B cell (primary cell): ENCODE data around the gene SLC2A4. TPM values are rescaled to one million over a fixed set of nuclear protein-coding genes. Genes with fewer than 3 reads are reported as not detected.

Source experiments
- ATAC-seq: fragments of 200-7000 bp; cut with Tn5 transposase; one replicate; pipeline ENCODE4 v1.10.0; 2021; ENCODE audit warnings: low read depth, mild to moderate bottlenecking, moderate number of reproducible peaks, moderate library complexity
- CTCF ChIA-PET: fragments of 350-600 bp; sonication (Branson Sonifier 250); formaldehyde crosslinking; loops from one replicate; lab custom pipeline; 2021; ENCODE audit warnings: antibody characterized with exemption, inconsistent platforms; lab: Charles Lee
- POLR2A ChIA-PET: fragments of 350-600 bp; sonication (Branson Sonifier 250); formaldehyde crosslinking; loops from one replicate; lab custom pipeline; 2021; ENCODE audit warnings: antibody characterized with exemption; lab: Charles Lee
- DNase-seq: peaks from one replicate; pipeline ENCODE4 v3.0.0; 2013
- H2AFZ ChIP-seq: 2 replicates; pipeline ENCODE4 v1.6.1; 2012; ENCODE audit warnings: mild to moderate bottlenecking, low read depth, low read length; ENCODE audit not compliant: insufficient read depth, poor library complexity, severe bottlenecking
- H3K27ac ChIP-seq, 2 donors: 1 replicate in 1 of 2; 2 replicates in 1 of 2; pipeline ENCODE4 v1.5.1; 2012 to 2013; ENCODE audit warnings: low read length in 2 of 2, mild to moderate bottlenecking in 2 of 2, moderate library complexity in 1 of 2
- H3K27me3 ChIP-seq, 4 experiments: fragments of 200-600 bp in 1 of 4; sonication (generic) in 1 of 4; replicated peaks in 1 of 4; 1 replicate in 2 of 4; 2 replicates in 2 of 4; pipeline versions ENCODE4 v1.6.1 to v1.7.0; 2013 to 2016; ENCODE audit warnings: low read length in 3 of 4, mild to moderate bottlenecking in 2 of 4, mixed read lengths in 1 of 4, moderate library complexity in 1 of 4; ENCODE audit not compliant: insufficient read depth in 4 of 4, control insufficient read depth in 3 of 4; ENCODE audit errors: control extremely low read depth in 1 of 4
- H3K36me3 ChIP-seq, 2 experiments: replicated peaks in 1 of 2; 1 replicate in 1 of 2; 2 replicates in 1 of 2; pipeline versions ENCODE4 v1.6.1 to v1.7.1; 2013; ENCODE audit warnings: low read length in 1 of 2; ENCODE audit not compliant: insufficient read depth in 2 of 2, control insufficient read depth in 1 of 2; ENCODE audit errors: control extremely low read depth in 1 of 2, extremely low read depth in 1 of 2
- H3K4me1 ChIP-seq, 2 donors: fragments of 200-600 bp in 1 of 2; sonication (generic) in 1 of 2; 1 replicate in 1 of 2; 2 replicates in 1 of 2; pipeline versions ENCODE4 v1.5.1 to v1.6.1; 2013 to 2017; ENCODE audit warnings: low read length in 2 of 2; ENCODE audit not compliant: control insufficient read depth in 2 of 2, insufficient read depth in 2 of 2
- H3K4me2 ChIP-seq: replicated peaks from 2 replicates; pipeline ENCODE3; 2012; ENCODE audit warnings: mild to moderate bottlenecking, low read depth, low read length; ENCODE audit not compliant: poor library complexity, severe bottlenecking
- H3K4me3 ChIP-seq, 5 experiments: fragments of 200-600 bp in 1 of 5; sonication (generic) in 1 of 5; 1 replicate in 3 of 5; 2 replicates in 2 of 5; pipeline versions ENCODE4 v1.5.1 to v1.7.0; 2011 to 2016; ENCODE audit warnings: low read length in 4 of 5, mild to moderate bottlenecking in 4 of 5, low read depth in 2 of 5, control low read depth in 1 of 5, moderate library complexity in 1 of 5; ENCODE audit not compliant: insufficient read depth in 1 of 5; ENCODE audit errors: control extremely low read depth in 1 of 5, extremely low read depth in 1 of 5
- H3K79me2 ChIP-seq: fragments of 200-600 bp; sonication (generic); one replicate; pipeline ENCODE4 v1.6.0; 2016; ENCODE audit warnings: low read length; ENCODE audit not compliant: control insufficient read depth, insufficient read depth
- H3K9ac ChIP-seq: fragments of 200-600 bp; sonication (generic); 2 replicates; pipeline ENCODE4 v1.6.1; 2017; ENCODE audit warnings: mild to moderate bottlenecking, low read length, moderate library complexity
- H3K9me3 ChIP-seq, 3 donors: one replicate each; pipeline versions ENCODE4 v1.6.1 to v1.7.1; 2013; ENCODE audit warnings: low read length in 2 of 3; ENCODE audit not compliant: control insufficient read depth in 2 of 3, insufficient read depth in 1 of 3; ENCODE audit errors: control extremely low read depth in 1 of 3
- H4K20me1 ChIP-seq: 2 replicates; pipeline ENCODE4 v1.6.0; 2012; ENCODE audit warnings: mild to moderate bottlenecking, low read length; ENCODE audit not compliant: insufficient read depth, control insufficient read depth, poor library complexity, severe bottlenecking
- H3K27ac Mint-ChIP-seq: one replicate; pipeline ENCODE4 v1.8.0; 2021; ENCODE audit warnings: mixed read lengths
- H3K27me3 Mint-ChIP-seq: one replicate; pipeline ENCODE4 v1.8.0; 2021; ENCODE audit warnings: mixed read lengths
- H3K4me1 Mint-ChIP-seq: one replicate; pipeline ENCODE4 v1.8.0; 2021; ENCODE audit warnings: mixed read lengths
- H3K4me3 Mint-ChIP-seq: one replicate; pipeline ENCODE4 v1.8.0; 2021; ENCODE audit warnings: mixed read lengths
- H3K9me3 Mint-ChIP-seq: one replicate; pipeline ENCODE4 v1.8.0; 2022; ENCODE audit warnings: mixed read lengths; ENCODE audit not compliant: insufficient read depth
- CTCF ChIP-seq: fragments of 200-600 bp; IDR thresholded peaks from one replicate; pipeline ENCODE4 v1.8.0; 2022; ENCODE audit warnings: antibody characterized with exemption, mild to moderate bottlenecking
- EZH2 ChIP-seq: IDR thresholded peaks from 2 replicates; pipeline ENCODE4 v1.6.1; 2012; ENCODE audit warnings: borderline replicate concordance, low read depth, mild to moderate bottlenecking, moderate library complexity, low read length; ENCODE audit not compliant: insufficient read depth, poor library complexity, severe bottlenecking
- WGBS: methylation state at CpG from one replicate; pipeline ENCODE4 v1.1.5; 2013; ENCODE audit warnings: missing lambda C conversion rate; ENCODE audit not compliant: insufficient coverage; 5-methylcytosine and 5-hydroxymethylcytosine counted together
- intact Hi-C: fragments of 100-400 bp; cut with micrococcal nuclease; formaldehyde crosslinking; loops from one replicate; pipeline ENCODE4 v1.10.0; 2022
- polyA plus RNA-seq: library from polyadenylated mRNA; depleted of rRNA; stranded (reverse); fragments of >200 nt; gene quantifications from 2 replicates; pipeline ENCODE4 v1.2.3, GENCODE V29; 2012
- total RNA-seq, 2 donors: library from RNA; stranded (reverse); fragments of 120-200 nt in 1 of 2; gene quantifications; 1 replicate in 1 of 2; 2 replicates in 1 of 2; pipeline versions ENCODE4 v1.2.3 to v1.2.4, GENCODE V29; 2013 to 2022

SLC2A4 gene
- total and polyA plus RNA-seq, 2 donors (not counting 1 experiment from before 2014, with no cell fraction given): not detected

- H3K27ac ChIP-seq: no peak overlapping the region
- Mint-ChIP-seq H3K4me1 (peaks cover 22% of the 10 kb centered on the region), H3K27me3 (peaks cover 37% of the 10 kb centered on the region), H3K4me3 (peak overlapping the region; percentile 77), H3K9me3 (no peaks in the 10 kb centered on the region), H3K27ac (no peak overlapping the region)
- intact Hi-C loops: loop anchor here (10.0 kb wide), 1 partner anchor 159 kb away; no protein-coding TSS in a partner anchor
- peak overlapping the region; percentile 92 for H3K4me2 ChIP-seq
- ChIA-PET CTCF (interaction anchor here (1.2 kb wide), 1 partner anchor 35 kb away, joined by 3 read pairs; no protein-coding TSS in a partner anchor), POLR2A (interaction anchor here (0.7 to 1.4 kb wide), 2 partner anchors 13 to 74 kb away, joined by 4 to 7 read pairs; partner anchors contain the start of gene SLC2A4)
- TF ChIP-seq CTCF: no peak
- peak; percentile 84 for TF ChIP-seq EZH2
- peak; percentile 50 for DNase-seq
- H4K20me1 ChIP-seq: no peaks in the 10 kb centered on the region
- ATAC-seq: no peak
- peaks cover 0 to 7% (median 0%) of the 10 kb centered on the region in 3 donors for H3K9me3 ChIP-seq
- peaks cover 28 to 30% of the 10 kb centered on the region in 2 donors for H3K4me1 ChIP-seq
- H3K4me3 ChIP-seq: peak overlapping the region in 2 of 5 experiments; percentile 15 to 54
- peaks cover 0 to 57% (median 15%) of the 10 kb centered on the region in 4 experiments for H3K27me3 ChIP-seq
- 9% methylated on average over 75 of the region's 75 CpGs for WGBS
- H3K36me3 ChIP-seq: no peaks in the 10 kb centered on the region
- H3K79me2 ChIP-seq: no peaks in the 10 kb centered on the region
- H2AFZ ChIP-seq: peak overlapping the region; percentile 32
- peak overlapping the region; percentile 58 for H3K9ac ChIP-seq
Measured at GRCh38 chr17:7293816-7294613, 12.5 kb downstream of the SLC2A4 start.
